DOHH2 (cell line): ENCODE results near the gene DNAJC27.

ENCODE experiments used
- H3F3A ChIP-seq: fragments of 200-600 bp; sonication (generic), shearing (Covaris generic); 2 replicates; pipeline ENCODE4 v1.6.0; 2016; ENCODE audit warnings: antibody characterized with exemption, mild to moderate bottlenecking; ENCODE audit not compliant: control insufficient read depth, insufficient read depth
- H3K27ac ChIP-seq: fragments of 200-600 bp; sonication (generic); 2 replicates; pipeline ENCODE4 v1.5.1; 2014; ENCODE audit warnings: low read depth, mild to moderate bottlenecking, low read length, moderate library complexity
- H3K27me3 ChIP-seq: fragments of 200-600 bp; sonication (generic); 2 replicates; pipeline ENCODE4 v1.6.1; 2014; ENCODE audit warnings: mild to moderate bottlenecking, low read length, mixed read lengths; ENCODE audit not compliant: control insufficient read depth
- H3K36me3 ChIP-seq: fragments of 200-600 bp; sonication (generic); 2 replicates; pipeline ENCODE4 v1.6.1; 2014; ENCODE audit warnings: mild to moderate bottlenecking, low read length, moderate library complexity, mixed read lengths; ENCODE audit not compliant: control insufficient read depth
- H3K4me1 ChIP-seq: fragments of 200-600 bp; sonication (generic); 2 replicates; pipeline ENCODE4 v1.6.1; 2014; ENCODE audit warnings: mild to moderate bottlenecking, low read length, mixed read lengths; ENCODE audit not compliant: control insufficient read depth
- H3K4me2 ChIP-seq: fragments of 200-600 bp; sonication (generic); 2 replicates; pipeline ENCODE4 v1.6.0; 2014; ENCODE audit warnings: mild to moderate bottlenecking, low read length, moderate library complexity
- H3K4me3 ChIP-seq: fragments of 200-600 bp; sonication (generic); 2 replicates; pipeline ENCODE4 v1.5.1; 2014; ENCODE audit warnings: mild to moderate bottlenecking, low read length, mixed read lengths
- H3K79me2 ChIP-seq: fragments of 200-600 bp; sonication (generic); 2 replicates; pipeline ENCODE4 v1.6.1; 2014; ENCODE audit warnings: mild to moderate bottlenecking, low read length, mixed read lengths; ENCODE audit not compliant: control insufficient read depth
- H3K9me2 ChIP-seq: fragments of 200-600 bp; sonication (generic); replicated peaks from 2 replicates; pipeline ENCODE4 v1.6.1; 2014; ENCODE audit warnings: mild to moderate bottlenecking, low read length, mixed read lengths; ENCODE audit not compliant: control insufficient read depth
- H3K9me3 ChIP-seq: fragments of 200-600 bp; sonication (generic); 2 replicates; pipeline ENCODE4 v1.6.1; 2014; ENCODE audit warnings: antibody characterized with exemption, low read length, mixed read lengths; ENCODE audit not compliant: control insufficient read depth, insufficient read depth
- H4K20me1 ChIP-seq: fragments of 200-600 bp; sonication (generic); 2 replicates; pipeline ENCODE4 v1.6.0; 2014; ENCODE audit warnings: low read depth, mild to moderate bottlenecking, antibody characterized with exemption, low read length, moderate library complexity; ENCODE audit not compliant: control insufficient read depth, insufficient read depth
- CTCF ChIP-seq: fragments of 200-600 bp; sonication (generic); IDR thresholded peaks from one replicate; pipeline ENCODE4 v1.5.1; 2014; ENCODE audit warnings: antibody characterized with exemption, mild to moderate bottlenecking, low read depth, low read length; ENCODE audit not compliant: poor library complexity, severe bottlenecking
- EZH2phosphoT487 ChIP-seq: fragments of 200-600 bp; sonication (generic); IDR thresholded peaks from 2 replicates; pipeline ENCODE4 v1.6.1; 2017; ENCODE audit warnings: borderline replicate concordance, mild to moderate bottlenecking, antibody characterized with exemption, low read length, moderate library complexity, mixed read lengths

DNAJC27 gene

DNA sequence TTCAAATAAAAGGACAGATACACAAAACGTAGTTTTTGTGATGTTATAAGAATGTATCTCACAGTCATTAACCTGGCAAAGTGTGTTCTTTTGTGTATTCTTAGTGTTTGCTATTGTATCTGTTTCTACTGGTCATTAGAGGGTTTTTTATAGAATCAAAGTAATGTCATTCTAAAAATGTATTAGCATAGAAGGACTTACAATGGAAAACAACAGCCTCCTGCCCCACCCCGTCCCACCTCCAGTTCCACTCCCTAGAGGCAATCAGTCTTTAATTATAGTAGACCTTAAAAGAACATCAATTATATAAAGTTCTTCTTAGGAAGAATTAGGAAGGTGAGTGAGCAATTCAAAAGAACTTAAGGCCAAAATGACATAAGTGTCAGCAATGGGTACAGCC lies 13.8 kb downstream of the DNAJC27 start:
- Histone ChIP-seq H3K27ac (no peak overlapping the region), H3K9me2 (no peaks in the 10 kb centered on the region), H3K4me3 (no peak overlapping the region), H3K79me2 (no peaks in the 10 kb centered on the region; the same call in 1 of the 2 replicates), H3K36me3 (peaks cover 95% of the 10 kb centered on the region), H3F3A (no peaks in the 10 kb centered on the region), H3K4me2 (no peak overlapping the region), H3K9me3 (no peaks in the 10 kb centered on the region), H3K4me1 (peaks cover 5% of the 10 kb centered on the region; the same call in 1 of the 2 replicates), H3K27me3 (no peaks in the 10 kb centered on the region), H4K20me1 (no peaks in the 10 kb centered on the region; the same call in 1 of the 2 replicates)
- no peak for TF ChIP-seq EZH2phosphoT487
- TF ChIP-seq CTCF: no peak

- Histone ChIP-seq H3K9me2 (no peaks in the 10 kb centered on the region), H3K79me2 (no peaks in the 10 kb centered on the region; the same call in 1 of the 2 replicates), H3K27ac (no peak overlapping the region), H3K4me2 (no peak overlapping the region), H3K4me3 (no peak overlapping the region), H3F3A (no peaks in the 10 kb centered on the region), H3K36me3 (peaks cover 93% of the 10 kb centered on the region), H4K20me1 (no peaks in the 10 kb centered on the region), H3K4me1 (peaks cover 5% of the 10 kb centered on the region; the same call in 1 of the 2 replicates), H3K27me3 (no peaks in the 10 kb centered on the region), H3K9me3 (no peaks in the 10 kb centered on the region)
- TF ChIP-seq CTCF: no peak
- TF ChIP-seq EZH2phosphoT487: no peak
These were observed 14.5 kb downstream of the DNAJC27 start for GRCh38 chr2:24957221-24957620.

- Histone ChIP-seq H3K4me3 (no peak overlapping the region), H3F3A (no peaks in the 10 kb centered on the region), H3K36me3 (peaks cover 91% of the 10 kb centered on the region)
These were observed 15.8 kb downstream of the DNAJC27 start for GRCh38 chr2:24955921-24956320.

More at GRCh38 chr2:24955921-24956320, 15.8 kb downstream of the DNAJC27 start:
- Histone ChIP-seq H3K79me2 (no peaks in the 10 kb centered on the region; the same call in 1 of the 2 replicates), H3K27me3 (no peaks in the 10 kb centered on the region), H3K4me2 (no peak overlapping the region), H3K9me2 (no peaks in the 10 kb centered on the region), H3K4me1 (peaks cover 5% of the 10 kb centered on the region; the same call in 1 of the 2 replicates), H3K27ac (no peak overlapping the region), H4K20me1 (no peaks in the 10 kb centered on the region), H3K9me3 (no peaks in the 10 kb centered on the region)
- no peak for TF ChIP-seq EZH2phosphoT487
- TF ChIP-seq CTCF: no peak
